ENCODE results near the gene SRR. TPM values are rescaled to one million over a fixed set of nuclear protein-coding genes. Genes with fewer than 3 reads are reported as not detected.

SRR gene
- total and polyA plus RNA-seq, 9 of the 15 experiments (the other 6 are each of a cell fraction or from before 2014, with no cell fraction given) = 5.0 to 19.4 (median 7.9) TPM

DNA sequence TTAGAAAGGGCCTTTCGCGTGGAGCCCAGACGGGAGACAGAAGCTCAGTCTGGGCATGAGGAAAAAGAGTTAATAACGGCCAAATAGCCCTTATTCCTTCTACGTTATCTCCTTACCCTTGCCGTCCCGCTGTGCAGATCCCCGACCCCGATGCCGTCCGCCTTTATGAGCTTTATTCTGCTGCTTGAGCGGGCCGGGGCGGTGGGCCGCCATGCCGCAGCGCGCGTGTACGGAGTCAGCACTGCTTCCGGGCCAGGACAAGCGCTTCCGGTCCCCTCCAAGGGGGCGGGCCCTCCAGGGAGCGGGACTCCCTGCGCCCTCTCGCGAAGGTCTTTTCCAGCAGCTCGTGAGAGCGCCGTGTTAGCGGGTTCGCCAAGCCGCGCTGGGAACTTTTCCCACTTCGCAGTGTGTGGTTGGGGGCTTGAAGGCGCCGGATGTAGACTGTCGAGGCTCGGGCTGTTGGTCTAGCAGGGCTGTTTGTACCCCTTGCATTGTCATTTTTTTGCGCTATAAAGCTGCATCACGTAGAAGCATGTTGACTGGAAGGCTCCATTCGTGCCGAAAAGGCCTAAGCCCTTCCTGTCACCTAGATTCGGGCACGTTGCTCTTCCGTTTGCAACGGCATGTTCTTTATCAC is 32.6 kb downstream of the SRR start, which contains the start of gene TSR1 (continued):
- TF ChIP-seq, protein P1, sequence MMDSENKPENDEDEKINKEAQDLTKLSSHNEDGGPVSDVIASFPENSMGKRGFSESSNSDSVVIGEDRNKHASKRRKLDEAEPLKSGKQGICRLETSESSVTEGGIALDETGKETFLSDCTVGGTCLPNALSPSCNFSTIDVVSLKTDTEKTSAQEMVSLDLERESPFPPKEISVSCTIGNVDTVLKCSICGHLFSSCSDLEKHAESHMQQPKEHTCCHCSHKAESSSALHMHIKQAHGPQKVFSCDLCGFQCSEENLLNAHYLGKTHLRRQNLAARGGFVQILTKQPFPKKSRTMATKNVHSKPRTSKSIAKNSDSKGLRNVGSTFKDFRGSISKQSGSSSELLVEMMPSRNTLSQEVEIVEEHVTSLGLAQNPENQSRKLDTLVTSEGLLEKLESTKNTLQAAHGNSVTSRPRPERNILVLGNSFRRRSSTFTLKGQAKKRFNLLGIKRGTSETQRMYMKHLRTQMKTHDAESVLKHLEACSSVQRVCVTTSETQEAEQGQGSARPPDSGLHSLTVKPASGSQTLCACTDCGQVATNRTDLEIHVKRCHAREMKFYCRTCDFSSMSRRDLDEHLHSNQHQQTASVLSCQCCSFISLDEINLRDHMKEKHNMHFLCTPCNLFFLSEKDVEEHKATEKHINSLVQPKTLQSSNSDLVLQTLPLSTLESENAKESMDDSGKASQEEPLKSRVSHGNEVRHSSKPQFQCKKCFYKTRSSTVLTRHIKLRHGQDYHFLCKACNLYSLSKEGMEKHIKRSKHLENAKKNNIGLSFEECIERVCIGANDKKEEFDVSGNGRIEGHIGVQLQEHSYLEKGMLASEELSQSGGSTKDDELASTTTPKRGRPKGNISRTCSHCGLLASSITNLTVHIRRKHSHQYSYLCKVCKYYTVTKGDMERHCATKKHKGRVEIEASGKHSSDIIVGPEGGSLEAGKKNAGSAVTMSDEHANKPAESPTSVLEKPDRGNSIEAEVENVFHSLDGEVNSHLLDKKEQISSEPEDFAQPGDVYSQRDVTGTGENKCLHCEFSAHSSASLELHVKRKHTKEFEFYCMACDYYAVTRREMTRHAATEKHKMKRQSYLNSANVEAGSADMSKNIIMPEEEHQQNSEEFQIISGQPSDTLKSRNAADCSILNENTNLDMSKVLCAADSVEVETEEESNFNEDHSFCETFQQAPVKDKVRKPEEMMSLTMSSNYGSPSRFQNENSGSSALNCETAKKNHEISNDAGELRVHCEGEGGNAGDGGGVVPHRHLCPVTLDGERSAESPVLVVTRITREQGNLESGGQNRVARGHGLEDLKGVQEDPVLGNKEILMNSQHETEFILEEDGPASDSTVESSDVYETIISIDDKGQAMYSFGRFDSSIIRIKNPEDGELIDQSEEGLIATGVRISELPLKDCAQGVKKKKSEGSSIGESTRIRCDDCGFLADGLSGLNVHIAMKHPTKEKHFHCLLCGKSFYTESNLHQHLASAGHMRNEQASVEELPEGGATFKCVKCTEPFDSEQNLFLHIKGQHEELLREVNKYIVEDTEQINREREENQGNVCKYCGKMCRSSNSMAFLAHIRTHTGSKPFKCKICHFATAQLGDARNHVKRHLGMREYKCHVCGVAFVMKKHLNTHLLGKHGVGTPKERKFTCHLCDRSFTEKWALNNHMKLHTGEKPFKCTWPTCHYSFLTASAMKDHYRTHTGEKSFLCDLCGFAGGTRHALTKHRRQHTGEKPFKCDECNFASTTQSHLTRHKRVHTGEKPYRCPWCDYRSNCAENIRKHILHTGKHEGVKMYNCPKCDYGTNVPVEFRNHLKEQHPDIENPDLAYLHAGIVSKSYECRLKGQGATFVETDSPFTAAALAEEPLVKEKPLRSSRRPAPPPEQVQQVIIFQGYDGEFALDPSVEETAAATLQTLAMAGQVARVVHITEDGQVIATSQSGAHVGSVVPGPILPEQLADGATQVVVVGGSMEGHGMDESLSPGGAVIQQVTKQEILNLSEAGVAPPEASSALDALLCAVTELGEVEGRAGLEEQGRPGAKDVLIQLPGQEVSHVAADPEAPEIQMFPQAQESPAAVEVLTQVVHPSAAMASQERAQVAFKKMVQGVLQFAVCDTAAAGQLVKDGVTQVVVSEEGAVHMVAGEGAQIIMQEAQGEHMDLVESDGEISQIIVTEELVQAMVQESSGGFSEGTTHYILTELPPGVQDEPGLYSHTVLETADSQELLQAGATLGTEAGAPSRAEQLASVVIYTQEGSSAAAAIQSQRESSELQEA (IDR thresholded peaks at IDR 0.05; ENCODE audit: low read depth) = peak; percentile 55; the same call in 1 of the 2 replicates
- TF ChIP-seq DACH1 (IDR thresholded peaks at IDR 0.05; ENCODE audit: partially characterized antibody) (no peak), TOE1 (IDR thresholded peaks at IDR 0.05; ENCODE audit: borderline replicate concordance) (no peak; the same call in 1 of the 2 replicates), TOE1 (CRISPR knock-in tag; IDR thresholded peaks at IDR 0.05; ENCODE audit: borderline replicate concordance, low read depth) (no peak), ARNT (IDR thresholded peaks at IDR 0.05) (no peak), ZNF354B (CRISPR knock-in tag; IDR thresholded peaks at IDR 0.05) (no peak), MEIS2 (IDR thresholded peaks at IDR 0.05; ENCODE audit: partially characterized antibody) (no peak), ZNF445 (CRISPR knock-in tag; IDR thresholded peaks at IDR 0.05; ENCODE audit: low read depth) (no peak), GTF2A2 (tag; IDR thresholded peaks at IDR 0.05) (no peak), HSF4 (CRISPR knock-in tag; IDR thresholded peaks at IDR 0.05; ENCODE audit: borderline replicate concordance) (no peak)
- TF ChIP-seq, protein P2, sequence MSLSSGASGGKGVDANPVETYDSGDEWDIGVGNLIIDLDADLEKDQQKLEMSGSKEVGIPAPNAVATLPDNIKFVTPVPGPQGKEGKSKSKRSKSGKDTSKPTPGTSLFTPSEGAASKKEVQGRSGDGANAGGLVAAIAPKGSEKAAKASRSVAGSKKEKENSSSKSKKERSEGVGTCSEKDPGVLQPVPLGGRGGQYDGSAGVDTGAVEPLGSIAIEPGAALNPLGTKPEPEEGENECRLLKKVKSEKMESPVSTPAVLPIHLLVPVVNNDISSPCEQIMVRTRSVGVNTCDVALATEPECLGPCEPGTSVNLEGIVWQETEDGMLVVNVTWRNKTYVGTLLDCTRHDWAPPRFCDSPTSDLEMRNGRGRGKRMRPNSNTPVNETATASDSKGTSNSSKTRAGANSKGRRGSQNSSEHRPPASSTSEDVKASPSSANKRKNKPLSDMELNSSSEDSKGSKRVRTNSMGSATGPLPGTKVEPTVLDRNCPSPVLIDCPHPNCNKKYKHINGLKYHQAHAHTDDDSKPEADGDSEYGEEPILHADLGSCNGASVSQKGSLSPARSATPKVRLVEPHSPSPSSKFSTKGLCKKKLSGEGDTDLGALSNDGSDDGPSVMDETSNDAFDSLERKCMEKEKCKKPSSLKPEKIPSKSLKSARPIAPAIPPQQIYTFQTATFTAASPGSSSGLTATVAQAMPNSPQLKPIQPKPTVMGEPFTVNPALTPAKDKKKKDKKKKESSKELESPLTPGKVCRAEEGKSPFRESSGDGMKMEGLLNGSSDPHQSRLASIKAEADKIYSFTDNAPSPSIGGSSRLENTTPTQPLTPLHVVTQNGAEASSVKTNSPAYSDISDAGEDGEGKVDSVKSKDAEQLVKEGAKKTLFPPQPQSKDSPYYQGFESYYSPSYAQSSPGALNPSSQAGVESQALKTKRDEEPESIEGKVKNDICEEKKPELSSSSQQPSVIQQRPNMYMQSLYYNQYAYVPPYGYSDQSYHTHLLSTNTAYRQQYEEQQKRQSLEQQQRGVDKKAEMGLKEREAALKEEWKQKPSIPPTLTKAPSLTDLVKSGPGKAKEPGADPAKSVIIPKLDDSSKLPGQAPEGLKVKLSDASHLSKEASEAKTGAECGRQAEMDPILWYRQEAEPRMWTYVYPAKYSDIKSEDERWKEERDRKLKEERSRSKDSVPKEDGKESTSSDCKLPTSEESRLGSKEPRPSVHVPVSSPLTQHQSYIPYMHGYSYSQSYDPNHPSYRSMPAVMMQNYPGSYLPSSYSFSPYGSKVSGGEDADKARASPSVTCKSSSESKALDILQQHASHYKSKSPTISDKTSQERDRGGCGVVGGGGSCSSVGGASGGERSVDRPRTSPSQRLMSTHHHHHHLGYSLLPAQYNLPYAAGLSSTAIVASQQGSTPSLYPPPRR (CRISPR knock-in tag; IDR thresholded peaks at IDR 0.05; ENCODE audit: borderline replicate concordance) = 0 out of 2 replicates have a peak, but pooled peaks have one; percentile 45
